ENCODE data around the gene SPAG17.

DNA sequence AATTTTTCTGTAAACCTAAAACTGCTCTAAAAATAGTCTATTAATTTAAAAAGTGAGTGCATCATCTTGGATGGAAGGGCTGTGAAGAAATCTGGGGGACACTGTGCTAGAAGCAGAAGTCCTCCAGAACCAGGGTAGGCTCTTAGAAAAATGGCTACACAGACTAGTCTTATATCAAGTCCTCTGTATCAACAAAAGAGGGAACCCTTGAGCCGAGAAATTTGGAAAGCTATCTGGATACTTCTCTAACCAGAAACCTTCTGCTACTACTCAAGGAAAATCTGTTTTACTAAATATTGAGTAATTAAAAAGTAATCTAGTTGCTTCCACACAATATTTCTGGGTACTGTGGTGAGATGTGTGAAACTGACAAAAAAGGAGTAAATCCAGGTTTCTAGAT is 163.4 kb downstream of the SPAG17 start:
- TF ChIP-seq, protein P1, sequence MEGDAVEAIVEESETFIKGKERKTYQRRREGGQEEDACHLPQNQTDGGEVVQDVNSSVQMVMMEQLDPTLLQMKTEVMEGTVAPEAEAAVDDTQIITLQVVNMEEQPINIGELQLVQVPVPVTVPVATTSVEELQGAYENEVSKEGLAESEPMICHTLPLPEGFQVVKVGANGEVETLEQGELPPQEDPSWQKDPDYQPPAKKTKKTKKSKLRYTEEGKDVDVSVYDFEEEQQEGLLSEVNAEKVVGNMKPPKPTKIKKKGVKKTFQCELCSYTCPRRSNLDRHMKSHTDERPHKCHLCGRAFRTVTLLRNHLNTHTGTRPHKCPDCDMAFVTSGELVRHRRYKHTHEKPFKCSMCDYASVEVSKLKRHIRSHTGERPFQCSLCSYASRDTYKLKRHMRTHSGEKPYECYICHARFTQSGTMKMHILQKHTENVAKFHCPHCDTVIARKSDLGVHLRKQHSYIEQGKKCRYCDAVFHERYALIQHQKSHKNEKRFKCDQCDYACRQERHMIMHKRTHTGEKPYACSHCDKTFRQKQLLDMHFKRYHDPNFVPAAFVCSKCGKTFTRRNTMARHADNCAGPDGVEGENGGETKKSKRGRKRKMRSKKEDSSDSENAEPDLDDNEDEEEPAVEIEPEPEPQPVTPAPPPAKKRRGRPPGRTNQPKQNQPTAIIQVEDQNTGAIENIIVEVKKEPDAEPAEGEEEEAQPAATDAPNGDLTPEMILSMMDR (IDR thresholded peaks at IDR 0.05; ENCODE audit: poor library complexity) = no peak
- TF ChIP-seq EZH2 (IDR thresholded peaks at IDR 0.05; ENCODE audit: borderline replicate concordance) (no peak), EZH2phosphoT487 (IDR thresholded peaks at IDR 0.05; ENCODE audit: low read depth, severe bottlenecking, unreplicated experiment) (no peak)

Measured in hepatocyte (in vitro differentiated cells).